SIG-M5 treated with dmso at 0.1 percent for 504 hours (cell line): ENCODE data around the gene GDPGP1.

Experiments
- DNase-seq: peaks from one replicate; lab custom pipeline; 2025; ENCODE audit not compliant: unreplicated experiment; lab: John Stamatoyannopoulos, UW

GDPGP1 gene

DNA sequence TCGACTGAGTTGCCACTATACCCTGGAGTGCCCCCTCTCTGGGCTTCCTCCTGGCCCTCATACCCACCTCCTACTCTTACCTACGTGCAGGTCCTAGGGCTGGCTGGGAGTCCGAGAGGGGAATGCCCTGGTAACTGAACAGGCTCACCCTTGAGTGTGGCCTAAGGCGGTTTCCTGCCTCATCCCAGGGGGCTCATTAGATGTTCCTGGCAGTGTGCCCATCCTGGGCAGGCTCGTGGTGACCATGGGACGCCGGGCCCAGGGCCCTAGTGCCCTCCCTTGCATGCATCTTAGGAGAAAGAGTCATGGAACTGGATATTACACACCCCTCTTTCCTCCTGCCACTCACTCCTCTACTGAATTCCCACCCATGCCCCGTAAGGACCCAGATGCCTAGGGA, 30.1 kb upstream of the GDPGP1 start:
- no peak for DNase-seq

- no peak for DNase-seq
These were observed 28.8 kb upstream of the GDPGP1 start for GRCh38 chr15:90205050-90205848.

DNA sequence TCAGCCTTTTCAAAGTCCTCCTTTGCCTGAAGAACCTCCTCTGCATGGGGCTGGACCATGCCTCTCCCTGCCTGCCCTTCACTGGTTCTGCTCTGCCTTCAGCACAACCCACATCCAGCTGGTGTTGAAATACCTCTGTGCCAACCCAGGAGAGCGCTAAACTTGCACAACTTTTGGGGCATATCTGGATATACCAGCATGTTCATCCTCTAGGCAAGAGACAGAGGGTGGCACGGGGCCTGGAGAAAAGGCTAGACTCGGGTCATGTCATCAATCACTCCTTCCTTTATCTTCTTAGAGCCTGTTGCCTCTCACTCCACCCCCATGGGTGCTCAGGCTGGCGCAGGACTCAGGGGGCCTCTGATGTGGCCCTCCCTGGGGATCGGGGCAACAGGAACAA, 28.1 kb upstream of the GDPGP1 start:
- no peak for DNase-seq

- no peak for DNase-seq
These were observed 26.8 kb upstream of the GDPGP1 start for GRCh38 chr15:90207252-90207651.

DNA sequence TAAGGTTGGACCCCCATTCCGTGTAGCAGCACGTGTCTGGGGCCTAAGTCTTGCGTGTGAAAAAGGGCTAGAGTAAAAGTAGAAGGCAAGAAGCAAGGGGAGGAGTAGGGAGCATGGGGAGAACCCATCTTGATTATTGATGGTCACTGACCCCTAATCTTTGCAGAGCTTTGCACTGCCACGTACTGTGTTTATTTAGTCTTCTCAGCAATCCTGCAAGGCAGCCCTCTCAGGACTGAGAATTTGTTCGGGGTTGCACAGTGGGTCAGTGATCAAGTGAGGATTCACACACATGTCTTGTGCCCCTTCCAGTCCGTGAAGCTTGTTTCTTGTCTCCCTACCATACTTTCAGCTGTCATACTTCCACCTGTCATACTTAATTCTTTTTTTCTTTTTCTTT, 25.7 kb upstream of the GDPGP1 start:
- DNase-seq, result no peak

DNA sequence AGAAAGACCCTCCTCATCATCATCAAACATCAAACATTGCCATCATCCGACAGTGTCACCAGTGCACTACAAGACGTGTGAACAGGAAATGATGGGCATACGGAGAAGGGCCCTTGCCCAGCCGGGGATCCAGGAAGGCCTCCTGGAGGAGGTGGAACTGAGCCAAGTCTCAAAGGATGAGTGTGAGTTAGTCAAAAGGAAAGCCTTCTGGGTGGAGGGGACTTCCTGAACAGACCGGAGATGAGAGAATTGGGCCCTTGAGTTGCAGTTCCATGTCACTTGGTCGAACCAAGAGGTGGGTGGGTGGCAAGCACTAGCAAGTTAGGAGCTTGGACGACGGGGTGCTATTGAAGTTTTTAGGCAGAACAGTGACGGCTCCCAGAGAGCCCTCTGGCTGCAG, 24.4 kb upstream of the GDPGP1 start:
- DNase-seq, result no peak

DNA sequence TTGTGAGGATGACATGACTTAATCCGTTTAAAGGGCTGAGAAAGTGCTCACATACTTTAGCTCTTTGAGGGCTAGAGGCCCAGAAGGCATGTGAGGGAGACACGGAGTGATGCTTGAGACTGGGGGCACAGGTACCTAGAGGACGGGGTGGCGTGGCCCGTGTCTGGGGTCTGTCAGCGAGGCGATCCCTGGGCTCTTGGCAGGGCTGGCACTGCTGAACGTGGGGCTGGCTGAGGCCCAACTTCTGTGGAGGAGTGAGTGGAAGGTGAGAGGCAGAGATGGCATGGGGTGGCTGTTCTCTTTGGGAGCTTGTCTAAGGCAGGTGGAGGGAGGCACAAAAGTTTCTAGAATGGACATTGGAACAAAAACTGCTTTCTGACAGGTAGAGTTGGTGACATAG, 23.4 kb upstream of the GDPGP1 start:
- DNase-seq, result no peak

GRCh38 chr15:90211009-90211408, 23.0 kb upstream of the GDPGP1 start:
- DNase-seq, result no peak

- DNase-seq, result no peak
These were observed 22.4 kb upstream of the GDPGP1 start for GRCh38 chr15:90211440-90212143.

GRCh38 chr15:90212221-90213098, 21.5 kb upstream of the GDPGP1 start:
- DNase-seq, result no peak

GRCh38 chr15:90213122-90213817, 20.7 kb upstream of the GDPGP1 start:
- no peak for DNase-seq

DNA sequence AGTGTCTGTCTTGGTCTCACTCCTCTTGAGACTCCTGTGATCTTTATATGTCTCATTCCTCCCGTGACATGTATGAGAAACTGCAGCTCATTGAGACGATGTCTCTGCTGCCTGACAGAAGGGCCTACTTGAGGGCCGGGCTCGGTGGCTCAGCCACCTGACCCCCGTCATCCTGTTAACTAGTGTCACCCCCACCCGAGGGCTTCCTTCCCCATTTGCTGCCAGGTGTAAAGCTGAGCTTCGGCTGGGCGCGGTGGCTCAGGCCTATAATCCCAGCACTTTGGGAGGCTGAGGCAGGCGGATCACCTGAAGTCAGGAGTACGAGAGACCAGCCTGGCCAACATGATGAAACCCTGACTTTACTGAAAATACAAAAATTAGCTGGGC, 20.2 kb upstream of the GDPGP1 start:
- no peak for DNase-seq

GRCh38 chr15:90214553-90215196, 19.3 kb upstream of the GDPGP1 start:
- DNase-seq, result peak; percentile 15

GRCh38 chr15:90217671-90218394, 16.2 kb upstream of the GDPGP1 start:
- no peak for DNase-seq

- DNase-seq, result peak; percentile 28
These were observed 14.4 kb upstream of the GDPGP1 start for GRCh38 chr15:90219421-90220141.

DNA sequence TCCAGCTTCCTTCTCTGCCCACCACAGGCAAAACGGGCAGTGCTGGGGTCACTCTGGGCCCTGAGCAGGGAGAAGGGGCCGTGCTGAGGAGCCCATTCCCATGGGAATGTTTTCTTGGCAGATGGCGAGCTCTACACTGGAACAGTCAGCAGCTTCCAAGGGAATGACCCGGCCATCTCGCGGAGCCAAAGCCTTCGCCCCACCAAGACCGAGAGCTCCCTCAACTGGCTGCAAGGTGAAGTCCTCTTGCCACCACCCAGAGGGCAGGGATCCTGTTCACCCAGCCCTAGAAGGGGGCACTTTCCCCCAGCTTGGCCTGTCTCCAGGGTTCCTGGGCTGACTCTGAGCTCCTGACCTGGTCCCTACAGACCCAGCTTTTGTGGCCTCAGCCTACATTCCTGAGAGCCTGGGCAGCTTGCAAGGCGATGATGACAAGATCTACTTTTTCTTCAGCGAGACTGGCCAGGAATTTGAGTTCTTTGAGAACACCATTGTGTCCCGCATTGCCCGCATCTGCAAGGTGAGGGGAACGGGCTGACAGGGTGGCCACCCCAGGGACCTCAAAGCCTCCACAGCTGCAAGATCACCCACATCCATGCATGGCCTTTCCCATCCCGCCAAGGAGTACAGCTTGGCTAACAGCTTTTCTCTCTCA, 12.6 kb upstream of the GDPGP1 start:
- peak; percentile 63 for DNase-seq

DNA sequence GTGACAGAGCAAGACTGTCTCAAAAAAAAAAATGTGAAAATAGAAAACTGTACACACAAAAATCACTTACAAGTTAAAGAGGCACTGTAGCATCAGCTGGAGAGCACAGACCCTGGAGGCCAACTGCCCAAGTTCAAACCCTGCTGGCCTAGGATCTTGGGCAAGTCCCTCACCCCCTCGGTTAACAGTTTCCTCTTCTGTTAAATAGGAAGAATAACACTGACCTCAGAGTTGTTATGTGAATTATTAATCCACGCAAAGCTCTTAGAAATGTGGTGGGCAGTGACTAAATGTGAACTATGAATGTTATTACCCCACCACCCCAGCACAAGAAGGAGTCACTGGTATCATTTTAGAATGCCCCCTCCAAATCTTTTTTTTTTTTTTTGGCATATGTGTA, 11.5 kb upstream of the GDPGP1 start:
- no peak for DNase-seq

GRCh38 chr15:90223441-90224165, 10.4 kb upstream of the GDPGP1 start:
- DNase-seq, result no peak
